NCI-H1092 treated with DMSO at 0.1 percent for 48 hours (cell line): ENCODE measurements around the gene CPVL.
"Not testable (repeated sequence)": the region's sequence is repeated elsewhere in the genome, so short reads cannot be mapped to it uniquely, and the experiment has no call there.

Experiments
- DNase-seq: peaks from one replicate; lab custom pipeline; 2025; lab: John Stamatoyannopoulos, UW

Gene CPVL

GRCh38 chr7:29120955-29121354 lies 25.4 kb downstream of the CPVL start:
- DNase-seq: no peak

GRCh38 chr7:29119538-29119937 lies 26.8 kb downstream of the CPVL start:
- DNase-seq: no peak

GRCh38 chr7:29116361-29117200 lies 29.8 kb downstream of the CPVL start:
- no peak for DNase-seq

- no peak for DNase-seq
Measured at GRCh38 chr7:29115753-29116152, 30.6 kb downstream of the CPVL start.

GRCh38 chr7:29115130-29115687 lies 31.1 kb downstream of the CPVL start:
- DNase-seq: no peak

GRCh38 chr7:29114266-29114665 lies 32.1 kb downstream of the CPVL start:
- DNase-seq: not testable (repeated sequence)

- DNase-seq: peak; percentile 26
Measured at GRCh38 chr7:29113384-29114102, 32.8 kb downstream of the CPVL start.

- DNase-seq: no peak
Measured at GRCh38 chr7:29112721-29113120, 33.6 kb downstream of the CPVL start.

- DNase-seq: no peak
Measured at GRCh38 chr7:29109899-29110298, 36.4 kb downstream of the CPVL start.

GRCh38 chr7:29109358-29109757 lies 37.0 kb downstream of the CPVL start:
- DNase-seq: no peak

GRCh38 chr7:29107056-29107455 lies 39.3 kb downstream of the CPVL start:
- no peak for DNase-seq

GRCh38 chr7:29106669-29106988 lies 39.7 kb downstream of the CPVL start:
- DNase-seq: no peak

- DNase-seq: peak; percentile 79
Measured at GRCh38 chr7:29105752-29106668, 40.3 kb downstream of the CPVL start.

GRCh38 chr7:29105191-29105590 lies 41.1 kb downstream of the CPVL start:
- no peak for DNase-seq

GRCh38 chr7:29102558-29103151 lies 43.7 kb downstream of the CPVL start:
- DNase-seq: peak; percentile 79

GRCh38 chr7:29100924-29101323 lies 45.4 kb downstream of the CPVL start:
- DNase-seq: no peak

GRCh38 chr7:29099896-29100847 lies 46.2 kb downstream of the CPVL start:
- DNase-seq: no peak

GRCh38 chr7:29096446-29096730 lies 49.9 kb downstream of the CPVL start:
- DNase-seq: no peak

GRCh38 chr7:29095631-29096445 lies 50.5 kb downstream of the CPVL start:
- DNase-seq: no peak

- not testable (repeated sequence) for DNase-seq
Measured at GRCh38 chr7:29093091-29093490, 53.2 kb downstream of the CPVL start.
